HepG2 (cell line): ENCODE measurements around the gene C4orf33. TPM values are rescaled to one million over a fixed set of nuclear protein-coding genes. Genes with fewer than 3 reads are reported as not detected.

Experiments used
- ATAC-seq: fragments of 200-7000 bp; cut with Tn5 transposase; 3 replicates; pipeline ENCODE4 v1.9.1; 2020; ENCODE audit warnings: mild to moderate bottlenecking, moderate library complexity
- BruUV-seq: library from RNA; stranded (reverse); fragments of 400-500 nt; replicated peaks from 2 replicates; lab custom pipeline; 2021; lab: Mats Ljungman, UMichigan
- CTCF ChIA-PET: fragments of 300-600 bp; formaldehyde crosslinking; extraction: SDS; loops from one replicate; lab custom pipeline; 2021; ENCODE audit warnings: low total read pairs, inconsistent platforms, low intra/inter-chr PET ratio; lab: Yijun Ruan, JAX
- POLR2A ChIA-PET: fragments of 350-600 bp; sonication (Branson Sonifier 250); formaldehyde crosslinking; loops from one replicate; lab custom pipeline; 2020; ENCODE audit warnings: antibody characterized with exemption, inconsistent platforms; lab: Yijun Ruan, JAX
- DNase-seq: peaks from one replicate; pipeline ENCODE4 v3.0.0-alpha.2; 2015; ENCODE audit warnings: low spot score
- FAIRE-seq: peaks from 3 replicates; lab custom pipeline; 2011; peaks lifted over from hg19 to GRCh38; lab: Jason Lieb, UNC
- H2AFZ ChIP-seq: one replicate; pipeline ENCODE4 v1.6.1; 2011; ENCODE audit warnings: low read length, inconsistent platforms
- H3K27ac ChIP-seq: fragments of 300-600 bp; 3 replicates; pipeline ENCODE4 v1.8.0; 2011; ENCODE audit warnings: mixed run types, mild to moderate bottlenecking, mixed read lengths, low read length, inconsistent platforms; ENCODE audit not compliant: insufficient read depth; ENCODE audit errors: extremely low read length
- H3K27me3 ChIP-seq, 2 experiments: fragments of 200-600 bp in 1 of 2; 2 replicates in 1 of 2; 3 replicates in 1 of 2; pipeline versions ENCODE4 v1.6.0 to v1.8.0; 2011; ENCODE audit warnings: low read length in 2 of 2, mild to moderate bottlenecking in 2 of 2, moderate library complexity in 2 of 2, inconsistent platforms in 1 of 2; ENCODE audit not compliant: insufficient read depth in 2 of 2, control insufficient read depth in 1 of 2
- H3K36me3 ChIP-seq, 2 experiments: fragments of 200-600 bp in 1 of 2; replicated peaks in 1 of 2; 2 replicates in 1 of 2; 3 replicates in 1 of 2; pipeline versions ENCODE4 v1.5.1 to v1.8.0; 2011; ENCODE audit warnings: low read length in 2 of 2, inconsistent platforms in 1 of 2; ENCODE audit not compliant: insufficient read depth in 2 of 2, control insufficient read depth in 1 of 2
- H3K4me1 ChIP-seq: 2 replicates; pipeline ENCODE4 v1.5.1; 2012; ENCODE audit warnings: low read length, inconsistent platforms; ENCODE audit not compliant: insufficient read depth
- H3K4me2 ChIP-seq: 2 replicates; pipeline ENCODE4 v1.6.0; 2011; ENCODE audit warnings: low read depth, low read length, inconsistent platforms
- H3K4me3 ChIP-seq, 3 experiments: fragments of 200-600 bp in 1 of 3; sonication (generic), shearing (Covaris generic) in 1 of 3; replicated peaks in 1 of 3; 2 replicates each; pipeline ENCODE4 v1.5.1; 2011 to 2016; ENCODE audit warnings: low read length in 3 of 3, inconsistent platforms in 2 of 3, low read depth in 2 of 3, mild to moderate bottlenecking in 2 of 3, control low read depth in 1 of 3, mixed read lengths in 1 of 3; ENCODE audit not compliant: insufficient read depth in 1 of 3
- H3K79me2 ChIP-seq: one replicate; pipeline ENCODE4 v1.6.1; 2011; ENCODE audit warnings: low read length, inconsistent platforms; ENCODE audit not compliant: insufficient read depth
- H3K9ac ChIP-seq: 2 replicates; pipeline ENCODE4 v1.6.0; 2011; ENCODE audit warnings: mild to moderate bottlenecking, low read depth, low read length, inconsistent platforms; ENCODE audit not compliant: insufficient read depth
- H3K9me3 ChIP-seq: 2 replicates; pipeline ENCODE4 v1.5.1; 2012; ENCODE audit warnings: mild to moderate bottlenecking, low read length
- H4K20me1 ChIP-seq: 2 replicates; pipeline ENCODE4 v1.6.0; 2011; ENCODE audit warnings: inconsistent platforms, mild to moderate bottlenecking, low read length, moderate library complexity; ENCODE audit not compliant: insufficient read depth
- CBX1 ChIP-seq: IDR thresholded peaks from one replicate; pipeline ENCODE4 v1.6.1; 2016; ENCODE audit warnings: antibody characterized with exemption, low read depth
- CHCHD3 ChIP-seq: sonication (generic); formaldehyde crosslinking; IDR thresholded peaks from 2 replicates; pipeline ENCODE4 v1.8.0; 2022; ENCODE audit warnings: mild to moderate bottlenecking, missing genetic modification reagents, moderate library complexity
- CHD2 ChIP-seq: IDR thresholded peaks from 2 replicates; pipeline ENCODE4 v1.6.1; 2011; ENCODE audit warnings: low read depth, low read length, improper control_type of control experiment
- DNMT1 ChIP-seq: sonication (generic); formaldehyde crosslinking; IDR thresholded peaks from 2 replicates; pipeline ENCODE4 v1.5.1; 2020; ENCODE audit warnings: mild to moderate bottlenecking, missing genetic modification reagents
- FOXA1 ChIP-seq, 2 experiments: fragments of 450-650 bp in 1 of 2; sonication (generic) in 1 of 2; formaldehyde crosslinking in 1 of 2; IDR thresholded peaks; 2 replicates each; pipeline versions ENCODE4 v1.4.0 to v1.6.1; 2016 to 2020; ENCODE audit warnings: missing genetic modification reagents in 1 of 2
- MAZ ChIP-seq, 2 experiments: sonication (generic) in 1 of 2; formaldehyde crosslinking in 1 of 2; IDR thresholded peaks; 2 replicates each; pipeline versions ENCODE4 v1.5.0 to v1.6.1; 2012 to 2020; ENCODE audit warnings: low read depth in 2 of 2, mild to moderate bottlenecking in 2 of 2, borderline replicate concordance in 1 of 2, improper control_type of control experiment in 1 of 2, low read length in 1 of 2, missing genetic modification reagents in 1 of 2, moderate library complexity in 1 of 2
- MEIS2 ChIP-seq: sonication (generic); formaldehyde crosslinking; IDR thresholded peaks from 2 replicates; pipeline ENCODE4 v1.9.0; 2021; ENCODE audit warnings: mild to moderate bottlenecking, missing genetic modification reagents
- MIER3 ChIP-seq: IDR thresholded peaks from 2 replicates; pipeline ENCODE4 v1.6.1; 2016; ENCODE audit warnings: missing compliant biosample characterization, borderline replicate concordance
- POLR2AphosphoS2 ChIP-seq: IDR thresholded peaks from 2 replicates; pipeline ENCODE4 v1.6.1; 2011; ENCODE audit warnings: low read depth, low read length, improper control_type of control experiment
- RAD21 ChIP-seq: fragments of 450-650 bp; formaldehyde crosslinking; IDR thresholded peaks from 2 replicates; pipeline ENCODE4 v1.5.0; 2020; ENCODE audit warnings: mild to moderate bottlenecking
- ZNF326 ChIP-seq: sonication (generic); formaldehyde crosslinking; IDR thresholded peaks from 2 replicates; pipeline ENCODE4 v1.4.0; 2020; ENCODE audit warnings: missing genetic modification reagents, borderline replicate concordance
- ZNF776 ChIP-seq: sonication (generic); formaldehyde crosslinking; IDR thresholded peaks from 2 replicates; pipeline ENCODE4 v1.4.0; 2020; ENCODE audit warnings: mild to moderate bottlenecking, missing genetic modification reagents
- whole genome bisulfite sequencing: methylation state at CpG from one replicate; pipeline ENCODE4 v1.1.6; 2017; ENCODE audit warnings: low lambda C conversion rate; 5-methylcytosine and 5-hydroxymethylcytosine counted together
- in situ Hi-C: cut with HindIII; loops from 2 replicates; pipeline ENCODE4 v1.10.0; 2017; ENCODE audit warnings: low pct_unique_long_range_greater_than_20kb; ENCODE audit not compliant: extremely low pct_ligation_motif_present
- intact Hi-C: fragments of 100-400 bp; cut with micrococcal nuclease; formaldehyde crosslinking; loops from one replicate; pipeline ENCODE4 v1.10.0; 2022; ENCODE audit not compliant: unreplicated experiment
- polyA plus RNA-seq, 8 experiments: library from polyadenylated mRNA; depleted of rRNA in 3 of 8; stranded (reverse) in 7 of 8; unstranded in 1 of 8; fragments of >200 nt; fragmentation: Illumina TruSeq in 4 of 8; extraction: Trizol in 4 of 8; gene quantifications; 2 replicates each; pipeline versions ENCODE4 v1.2.1 to v1.2.3, GENCODE V29; 2011 to 2016; ENCODE audit warnings: low read depth in 4 of 8, missing spikeins in 1 of 8, mixed read lengths in 1 of 8; ENCODE audit not compliant: insufficient read depth in 1 of 8
- total RNA-seq, 5 experiments: library from RNA; depleted of rRNA; stranded (reverse); fragments of >200 nt; fragmentation: Illumina TruSeq; extraction: Trizol; gene quantifications; 2 replicates each; pipeline ENCODE4 v1.2.3, GENCODE V29; 2016; ENCODE audit warnings: low read depth in 1 of 5
- TF ChIP-seq, protein P1 (sequence below): sonication (generic); formaldehyde crosslinking; IDR thresholded peaks from 2 replicates; pipeline ENCODE4 v1.8.0; 2022; ENCODE audit warnings: missing genetic modification reagents, low read depth, mild to moderate bottlenecking, borderline replicate concordance

C4orf33 gene
- total and polyA plus RNA-seq, 2 of the 13 experiments (the other 11 are each of a cell fraction or from before 2014, with no cell fraction given): 2.8 to 3.3 TPM

DNA sequence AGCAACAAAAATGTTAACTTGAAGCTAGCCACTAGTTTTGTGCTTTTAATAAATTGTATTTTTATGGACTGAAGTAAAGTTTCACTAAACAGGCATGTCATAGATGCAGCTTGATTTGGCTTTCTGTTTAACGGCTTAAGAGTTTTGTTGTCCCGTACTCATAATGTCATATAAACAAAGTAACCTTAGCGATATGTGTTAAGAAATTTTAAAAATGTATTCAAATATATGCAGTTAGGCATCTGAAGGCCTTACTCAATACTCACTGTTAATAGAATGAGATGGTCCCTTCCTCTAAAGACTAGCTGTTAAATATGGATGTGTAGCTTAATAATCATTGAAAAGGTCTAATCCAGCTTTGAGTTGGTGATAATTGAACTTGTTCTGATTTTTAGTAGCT lies 1.6 kb upstream of the C4orf33 start:
- no peak overlapping the region for H3K27ac ChIP-seq
- H2AFZ ChIP-seq: no peak overlapping the region
- no peaks in the 10 kb centered on the region for H3K9me3 ChIP-seq
- BruUV-seq: no TSS peak
- TF ChIP-seq MIER3: no peak
- TF ChIP-seq FOXA1 (IDR thresholded peaks at IDR 0.05): no peak
- no peak for TF ChIP-seq FOXA1 (CRISPR knock-in tag; IDR thresholded peaks at IDR 0.05)
- TF ChIP-seq CHD2: no peak
- TF ChIP-seq, protein P1, sequence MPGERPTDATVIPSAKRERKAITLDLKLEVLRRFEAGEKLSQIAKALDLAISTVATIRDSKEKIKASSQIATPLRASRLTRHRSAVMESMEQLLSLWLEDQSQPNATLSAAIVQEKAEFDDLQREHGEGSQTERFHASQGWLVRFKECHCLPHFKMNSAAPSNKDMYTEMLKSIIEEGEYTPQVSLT (CRISPR knock-in tag): no peak
- no peak for TF ChIP-seq MAZ (IDR thresholded peaks at IDR 0.05; ENCODE audit: borderline replicate concordance, low read depth, low read length)
- no peak for TF ChIP-seq MAZ (CRISPR knock-in tag; IDR thresholded peaks at IDR 0.05; ENCODE audit: low read depth)
- TF ChIP-seq DNMT1 (CRISPR knock-in tag): no peak
- TF ChIP-seq ZNF776 (CRISPR knock-in tag): no peak
- no peak for TF ChIP-seq ZNF326 (CRISPR knock-in tag)
- TF ChIP-seq RAD21 (CRISPR knock-in tag): no peak
- no peak for TF ChIP-seq CHCHD3 (CRISPR knock-in tag)
- no peak for TF ChIP-seq MEIS2 (CRISPR knock-in tag)
- no peak for TF ChIP-seq POLR2AphosphoS2
- TF ChIP-seq CBX1: no peak
- H3K79me2 ChIP-seq: peaks cover 5% of the 10 kb centered on the region
- ATAC-seq (no peak), FAIRE-seq (no peak), DNase-seq (no peak)
- no peaks in the 10 kb centered on the region; a peak in 1 of 5 replicates for H3K27me3 ChIP-seq
- H3K4me3 ChIP-seq: peak overlapping the region in 1 of 3 experiments; percentile 70; a peak in 3 of 6 replicates
- H3K4me2 ChIP-seq: peak overlapping the region; percentile 77
- H4K20me1 ChIP-seq: no peaks in the 10 kb centered on the region
- 44% methylated on average over 3 of the region's 3 CpGs for WGBS
- intact Hi-C loops: loop anchor here (5.0 to 10.0 kb wide), 2 partner anchors 52 to 230 kb away; no protein-coding TSS in a partner anchor
- ChIA-PET POLR2A (no interaction called here), CTCF (no interaction called here)
- no peaks in the 10 kb centered on the region for H3K36me3 ChIP-seq
- no peak overlapping the region for H3K9ac ChIP-seq
- in situ Hi-C loops: no loop called here
- peaks cover 38% of the 10 kb centered on the region for H3K4me1 ChIP-seq
